GM23338 (cell line): Measurements from ENCODE around the gene CACNA2D4. TPM values are rescaled to one million over a fixed set of nuclear protein-coding genes. Genes with fewer than 3 reads are reported as not detected.

ENCODE experiments used
- ATAC-seq: fragments of 200-7000 bp; cut with Tn5 transposase; 3 replicates; pipeline ENCODE4 v1.9.1; 2020
- DNase-seq: peaks from one replicate; pipeline ENCODE4 v3.0.0-alpha.2; 2015; ENCODE audit warnings: low spot score
- H2AFZ ChIP-seq: fragments of 200-600 bp; sonication (generic); 2 replicates; pipeline ENCODE4 v1.8.0; 2016; ENCODE audit warnings: antibody characterized with exemption, mild to moderate bottlenecking, moderate library complexity
- H3F3A ChIP-seq: fragments of 200-600 bp; sonication (generic); replicated peaks from 2 replicates; pipeline ENCODE4 v1.8.0; 2017; ENCODE audit warnings: antibody characterized with exemption, mixed run types, low read depth
- H3K27ac ChIP-seq: fragments of 200-600 bp; sonication (generic); 2 replicates; pipeline ENCODE4 v1.6.1; 2016; ENCODE audit warnings: low read depth
- H3K27me3 ChIP-seq: fragments of 200-600 bp; sonication (generic); 2 replicates; pipeline ENCODE4 v1.8.0; 2016; ENCODE audit warnings: mild to moderate bottlenecking, mixed run types, moderate library complexity; ENCODE audit not compliant: insufficient read depth
- H3K36me3 ChIP-seq: fragments of 200-600 bp; sonication (generic); 2 replicates; pipeline ENCODE4 v1.8.0; 2016; ENCODE audit warnings: mild to moderate bottlenecking; ENCODE audit not compliant: insufficient read depth
- H3K4me1 ChIP-seq: fragments of 200-600 bp; sonication (generic); 2 replicates; pipeline ENCODE4 v1.8.0; 2016; ENCODE audit warnings: mild to moderate bottlenecking, moderate library complexity; ENCODE audit not compliant: insufficient read depth
- H3K4me2 ChIP-seq: fragments of 200-600 bp; sonication (generic); 2 replicates; pipeline ENCODE4 v1.7.1; 2017; ENCODE audit warnings: mixed run types
- H3K4me3 ChIP-seq: fragments of 200-600 bp; sonication (generic); 2 replicates; pipeline ENCODE4 v1.6.1; 2016; ENCODE audit warnings: mixed run types
- H3K79me2 ChIP-seq: fragments of 200-600 bp; sonication (generic); replicated peaks from 2 replicates; pipeline ENCODE4 v1.8.0; 2017; ENCODE audit warnings: mild to moderate bottlenecking; ENCODE audit not compliant: insufficient read depth
- H3K9me2 ChIP-seq: fragments of 200-600 bp; sonication (generic); 2 replicates; pipeline ENCODE4 v1.8.0; 2017; ENCODE audit not compliant: insufficient read depth
- H4K20me1 ChIP-seq: fragments of 200-600 bp; sonication (generic); replicated peaks from 2 replicates; pipeline ENCODE4 v1.8.0; 2017; ENCODE audit warnings: mild to moderate bottlenecking; ENCODE audit not compliant: insufficient read depth
- H3K27ac Mint-ChIP-seq: 2 replicates; pipeline ENCODE4 v1.8.0; 2020; ENCODE audit warnings: inconsistent platforms, mild to moderate bottlenecking, moderate library complexity, mixed read lengths
- H3K27me3 Mint-ChIP-seq: 3 replicates; pipeline ENCODE4 v1.8.0; 2022; ENCODE audit warnings: low read depth, mild to moderate bottlenecking, moderate library complexity, mixed read lengths, inconsistent platforms; ENCODE audit not compliant: insufficient read depth, poor library complexity
- H3K36me3 Mint-ChIP-seq: 3 replicates; pipeline ENCODE4 v1.8.0; 2021; ENCODE audit warnings: low read depth, mild to moderate bottlenecking, inconsistent platforms, moderate library complexity, mixed read lengths
- H3K4me1 Mint-ChIP-seq: 3 replicates; pipeline ENCODE4 v1.8.0; 2020; ENCODE audit warnings: mild to moderate bottlenecking, inconsistent platforms, mixed read lengths
- H3K4me3 Mint-ChIP-seq: 3 replicates; pipeline ENCODE4 v1.8.0; 2021; ENCODE audit warnings: moderate library complexity, mild to moderate bottlenecking, inconsistent platforms, mixed read lengths
- H3K9me3 Mint-ChIP-seq: 3 replicates; pipeline ENCODE4 v1.8.0; 2020; ENCODE audit warnings: moderate library complexity, mild to moderate bottlenecking, inconsistent platforms, mixed read lengths
- CREB1 ChIP-seq: fragments of 250-450 bp; sonication (Bioruptor Pico); IDR thresholded peaks from 2 replicates; pipeline ENCODE4 v1.5.0; 2020; ENCODE audit warnings: low read depth, mild to moderate bottlenecking, moderate library complexity
- EZH2 ChIP-seq: fragments of 200-600 bp; sonication (generic); IDR thresholded peaks from one replicate; pipeline ENCODE4 v1.8.0; 2017; ENCODE audit warnings: antibody characterized with exemption, mild to moderate bottlenecking, low read depth; ENCODE audit not compliant: unreplicated experiment
- JUNB ChIP-seq: IDR thresholded peaks from one replicate; pipeline ENCODE4 v1.6.1; 2016; ENCODE audit warnings: antibody characterized with exemption; ENCODE audit not compliant: unreplicated experiment
- POLR2AphosphoS5 ChIP-seq: IDR thresholded peaks from 2 replicates; pipeline ENCODE4 v1.6.1; 2016; ENCODE audit warnings: antibody characterized with exemption, low read depth
- ZNF331 ChIP-seq: fragments of 250-450 bp; sonication (Bioruptor Pico); IDR thresholded peaks from 2 replicates; pipeline ENCODE4 v1.5.0; 2020; ENCODE audit warnings: low read depth, mild to moderate bottlenecking, moderate library complexity
- ZNF462 ChIP-seq: fragments of 250-450 bp; sonication (Bioruptor Pico); IDR thresholded peaks from 2 replicates; pipeline ENCODE4 v1.5.0; 2020; ENCODE audit warnings: mild to moderate bottlenecking, moderate library complexity
- polyA plus RNA-seq: library from polyadenylated mRNA; unstranded; fragments of >200 nt; fragmentation: Nextera tagmentation; extraction: Ambion mirVana; gene quantifications from 2 replicates; pipeline ENCODE4 v1.2.1, GENCODE V29; 2016
- total RNA-seq: library from RNA; depleted of rRNA; stranded (reverse); fragments of >200 nt; shearing (Covaris generic); gene quantifications from 2 replicates; pipeline ENCODE4 v1.2.3, GENCODE V29; 2014
- TF ChIP-seq, protein P1 (sequence below): IDR thresholded peaks from one replicate; pipeline ENCODE4 v1.6.1; 2018; ENCODE audit warnings: antibody characterized with exemption; ENCODE audit not compliant: unreplicated experiment

CACNA2D4 gene
- total and polyA plus RNA-seq, 2 experiments from 2014 or later = 0.07 to 0.24 TPM

DNA sequence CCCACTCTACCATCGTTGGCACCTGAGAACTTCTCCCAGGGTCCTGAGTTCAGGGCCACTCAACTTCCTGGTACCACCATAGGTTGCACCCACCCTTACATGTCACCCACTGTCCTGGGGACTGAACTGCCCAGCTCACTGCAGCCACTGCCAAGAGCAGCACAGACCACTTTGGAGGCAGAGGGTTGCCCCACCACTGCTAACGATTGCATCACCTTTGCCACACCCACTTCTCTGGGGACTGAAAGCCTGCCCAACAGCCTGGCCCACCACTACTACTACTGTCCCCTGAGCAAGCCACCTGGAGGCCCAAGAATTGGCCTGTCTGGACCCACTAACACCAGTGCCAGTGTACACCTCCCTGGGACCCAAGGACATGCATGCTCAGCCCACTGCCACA lies 27.6 kb downstream of the CACNA2D4 start:
- Histone ChIP-seq H2AFZ (no peak overlapping the region), H3K27me3 (no peaks in the 10 kb centered on the region), H3K27ac (no peak overlapping the region), H3F3A (no peaks in the 10 kb centered on the region), H4K20me1 (no peaks in the 10 kb centered on the region), H3K36me3 (no peaks in the 10 kb centered on the region), H3K9me2 (peaks cover 7% of the 10 kb centered on the region; the same call in 1 of the 2 replicates), H3K79me2 (no peaks in the 10 kb centered on the region), H3K4me3 (no peak overlapping the region), H3K4me1 (no peaks in the 10 kb centered on the region), H3K4me2 (no peak overlapping the region)
- Mint-ChIP-seq H3K4me3 (no peak overlapping the region), H3K36me3 (no peaks in the 10 kb centered on the region; the same call in 2 of the 3 replicates), H3K9me3 (no peaks in the 10 kb centered on the region; the same call in 2 of the 3 replicates), H3K4me1 (peaks cover 4% of the 10 kb centered on the region; the same call in 1 of the 3 replicates), H3K27me3 (no peaks in the 10 kb centered on the region), H3K27ac (no peak overlapping the region)
- DNase-seq (no peak), ATAC-seq (no peak)
- TF ChIP-seq JUNB (no peak), CREB1 (no peak), POLR2AphosphoS5 (no peak), ZNF462 (CRISPR knock-in tag) (no peak), ZNF331 (no peak), EZH2 (no peak)
- TF ChIP-seq, protein P1, sequence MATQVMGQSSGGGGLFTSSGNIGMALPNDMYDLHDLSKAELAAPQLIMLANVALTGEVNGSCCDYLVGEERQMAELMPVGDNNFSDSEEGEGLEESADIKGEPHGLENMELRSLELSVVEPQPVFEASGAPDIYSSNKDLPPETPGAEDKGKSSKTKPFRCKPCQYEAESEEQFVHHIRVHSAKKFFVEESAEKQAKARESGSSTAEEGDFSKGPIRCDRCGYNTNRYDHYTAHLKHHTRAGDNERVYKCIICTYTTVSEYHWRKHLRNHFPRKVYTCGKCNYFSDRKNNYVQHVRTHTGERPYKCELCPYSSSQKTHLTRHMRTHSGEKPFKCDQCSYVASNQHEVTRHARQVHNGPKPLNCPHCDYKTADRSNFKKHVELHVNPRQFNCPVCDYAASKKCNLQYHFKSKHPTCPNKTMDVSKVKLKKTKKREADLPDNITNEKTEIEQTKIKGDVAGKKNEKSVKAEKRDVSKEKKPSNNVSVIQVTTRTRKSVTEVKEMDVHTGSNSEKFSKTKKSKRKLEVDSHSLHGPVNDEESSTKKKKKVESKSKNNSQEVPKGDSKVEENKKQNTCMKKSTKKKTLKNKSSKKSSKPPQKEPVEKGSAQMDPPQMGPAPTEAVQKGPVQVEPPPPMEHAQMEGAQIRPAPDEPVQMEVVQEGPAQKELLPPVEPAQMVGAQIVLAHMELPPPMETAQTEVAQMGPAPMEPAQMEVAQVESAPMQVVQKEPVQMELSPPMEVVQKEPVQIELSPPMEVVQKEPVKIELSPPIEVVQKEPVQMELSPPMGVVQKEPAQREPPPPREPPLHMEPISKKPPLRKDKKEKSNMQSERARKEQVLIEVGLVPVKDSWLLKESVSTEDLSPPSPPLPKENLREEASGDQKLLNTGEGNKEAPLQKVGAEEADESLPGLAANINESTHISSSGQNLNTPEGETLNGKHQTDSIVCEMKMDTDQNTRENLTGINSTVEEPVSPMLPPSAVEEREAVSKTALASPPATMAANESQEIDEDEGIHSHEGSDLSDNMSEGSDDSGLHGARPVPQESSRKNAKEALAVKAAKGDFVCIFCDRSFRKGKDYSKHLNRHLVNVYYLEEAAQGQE = no peak
